MM.1S (cell line): ENCODE results near the gene GID4.

Source experiments
- DNase-seq: peaks from one replicate; pipeline ENCODE4 v3.0.0-alpha.2; 2015
- H2AFZ ChIP-seq: fragments of 300-600 bp; sonication (generic); 2 replicates; pipeline ENCODE4 v1.6.0; 2016; ENCODE audit warnings: antibody characterized with exemption, low read length
- H3F3A ChIP-seq: fragments of 300-600 bp; sonication (generic); 2 replicates; pipeline ENCODE4 v1.6.1; 2016; ENCODE audit warnings: mild to moderate bottlenecking, antibody characterized with exemption, low read length, moderate library complexity, mixed read lengths; ENCODE audit not compliant: insufficient read depth
- H3K27ac ChIP-seq: fragments of 300-600 bp; sonication (generic); 2 replicates; pipeline ENCODE4 v1.5.1; 2016; ENCODE audit warnings: mild to moderate bottlenecking, low read length
- H3K27me3 ChIP-seq: fragments of 300-600 bp; sonication (generic); replicated peaks from 2 replicates; pipeline ENCODE4 v1.6.0; 2016; ENCODE audit warnings: low read length; ENCODE audit not compliant: insufficient read depth
- H3K36me3 ChIP-seq: fragments of 300-600 bp; sonication (generic); replicated peaks from 2 replicates; pipeline ENCODE4 v1.6.1; 2016; ENCODE audit warnings: mild to moderate bottlenecking, low read length, mixed read lengths; ENCODE audit not compliant: insufficient read depth
- H3K4me1 ChIP-seq: fragments of 300-600 bp; sonication (generic); 2 replicates; pipeline ENCODE4 v1.6.1; 2016; ENCODE audit warnings: low read length, mixed read lengths
- H3K4me2 ChIP-seq: fragments of 300-600 bp; sonication (generic); 2 replicates; pipeline ENCODE4 v1.6.0; 2016; ENCODE audit warnings: low read depth, low read length
- H3K4me3 ChIP-seq: fragments of 300-600 bp; sonication (generic); 2 replicates; pipeline ENCODE4 v1.5.1; 2016; ENCODE audit warnings: low read length, mixed read lengths
- H3K79me2 ChIP-seq: fragments of 300-600 bp; sonication (generic); 2 replicates; pipeline ENCODE4 v1.6.1; 2016; ENCODE audit warnings: mixed run types, low read length, mixed read lengths
- H3K9ac ChIP-seq: fragments of 300-600 bp; sonication (generic); 2 replicates; pipeline ENCODE4 v1.6.1; 2016; ENCODE audit warnings: low read length, mixed read lengths
- H3K9me2 ChIP-seq: fragments of 300-600 bp; sonication (generic); replicated peaks from 2 replicates; pipeline ENCODE4 v1.6.1; 2016; ENCODE audit warnings: mild to moderate bottlenecking, low read length, mixed read lengths; ENCODE audit not compliant: insufficient read depth
- H3K9me3 ChIP-seq: fragments of 300-600 bp; sonication (generic); replicated peaks from 2 replicates; pipeline ENCODE4 v1.6.1; 2016; ENCODE audit warnings: mild to moderate bottlenecking, low read length, mixed read lengths; ENCODE audit not compliant: insufficient read depth
- H4K20me1 ChIP-seq: fragments of 300-600 bp; sonication (generic); 2 replicates; pipeline ENCODE4 v1.6.1; 2016; ENCODE audit warnings: mild to moderate bottlenecking, low read length, moderate library complexity, mixed read lengths; ENCODE audit not compliant: insufficient read depth
- CTCF ChIP-seq: fragments of 300-600 bp; sonication (generic); IDR thresholded peaks from 2 replicates; pipeline ENCODE4 v1.5.1; 2016; ENCODE audit warnings: antibody characterized with exemption, low read length, mixed read lengths
- EZH2 ChIP-seq: fragments of 300-600 bp; sonication (generic); optimal IDR thresholded peaks from 2 replicates; pipeline ENCODE3; 2017; ENCODE audit warnings: low read depth, mild to moderate bottlenecking, antibody characterized with exemption, low read length, mixed read lengths
- EZH2phosphoT487 ChIP-seq: fragments of 300-600 bp; sonication (generic); IDR thresholded peaks from 2 replicates; pipeline ENCODE4 v1.6.1; 2018; ENCODE audit warnings: antibody characterized with exemption, low read length

Gene GID4

GRCh38 chr17:17998934-17999333 lies 40.3 kb upstream of the GID4 start:
- H3K79me2 ChIP-seq: no peaks in the 10 kb centered on the region
- H3K9me3 ChIP-seq: no peaks in the 10 kb centered on the region
- DNase-seq: no peak
- no peaks in the 10 kb centered on the region for H3K9me2 ChIP-seq
- H3K4me3 ChIP-seq: no peak overlapping the region
- no peaks in the 10 kb centered on the region for H3F3A ChIP-seq
- H2AFZ ChIP-seq: no peak overlapping the region
- H3K27ac ChIP-seq: no peak overlapping the region
- H4K20me1 ChIP-seq: no peaks in the 10 kb centered on the region
- no peaks in the 10 kb centered on the region for H3K4me1 ChIP-seq
- H3K27me3 ChIP-seq: no peaks in the 10 kb centered on the region
- no peak overlapping the region for H3K4me2 ChIP-seq
- H3K36me3 ChIP-seq: no peaks in the 10 kb centered on the region
- TF ChIP-seq EZH2 (no peak), CTCF (no peak), EZH2phosphoT487 (no peak)
- H3K9ac ChIP-seq: no peak overlapping the region

- Histone ChIP-seq H2AFZ (no peak overlapping the region), H3K9me2 (no peaks in the 10 kb centered on the region), H3K9me3 (no peaks in the 10 kb centered on the region), H3K9ac (no peak overlapping the region), H3K4me1 (no peaks in the 10 kb centered on the region), H3K4me2 (no peak overlapping the region), H4K20me1 (no peaks in the 10 kb centered on the region), H3K27me3 (no peaks in the 10 kb centered on the region), H3K36me3 (no peaks in the 10 kb centered on the region), H3K79me2 (no peaks in the 10 kb centered on the region), H3K4me3 (no peak overlapping the region), H3K27ac (no peak overlapping the region), H3F3A (no peaks in the 10 kb centered on the region)
- TF ChIP-seq CTCF (no peak), EZH2phosphoT487 (no peak), EZH2 (no peak)
- no peak for DNase-seq
Observed at GRCh38 chr17:17999364-18000029, 39.7 kb upstream of the GID4 start.

DNA sequence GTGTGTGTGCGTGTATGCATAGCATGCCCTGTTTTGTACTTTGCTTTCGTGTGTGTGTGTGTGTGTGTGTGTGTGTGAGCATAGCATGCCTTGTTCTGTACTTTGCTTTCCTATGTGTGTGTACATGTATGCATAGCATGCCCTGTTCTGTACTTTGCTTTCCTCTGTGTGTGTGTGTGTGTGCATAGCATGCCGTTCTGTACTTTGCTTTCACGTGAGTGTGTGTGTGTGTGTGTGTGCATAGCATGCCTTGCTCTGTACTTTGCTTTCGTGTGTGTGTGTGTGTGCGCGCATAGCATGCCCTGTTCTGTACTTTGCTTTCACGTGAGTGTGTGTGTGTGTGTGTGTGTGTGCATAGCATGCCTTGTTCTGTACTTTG lies 39.2 kb upstream of the GID4 start:
- no peaks in the 10 kb centered on the region for H4K20me1 ChIP-seq
- no peak overlapping the region for H2AFZ ChIP-seq
- H3K4me2 ChIP-seq: no peak overlapping the region
- H3K9me3 ChIP-seq: no peaks in the 10 kb centered on the region
- H3K27me3 ChIP-seq: no peaks in the 10 kb centered on the region
- no peaks in the 10 kb centered on the region for H3K9me2 ChIP-seq
- DNase-seq: no peak
- H3K36me3 ChIP-seq: no peaks in the 10 kb centered on the region
- TF ChIP-seq EZH2 (no peak), CTCF (no peak), EZH2phosphoT487 (no peak)
- H3K4me3 ChIP-seq: no peak overlapping the region
- H3K4me1 ChIP-seq: no peaks in the 10 kb centered on the region
- H3K9ac ChIP-seq: no peak overlapping the region
- H3F3A ChIP-seq: no peaks in the 10 kb centered on the region
- H3K79me2 ChIP-seq: no peaks in the 10 kb centered on the region
- H3K27ac ChIP-seq: no peak overlapping the region
